NOMO-1 treated with dmso at 0.1 percent for 144 hours (cell line): Measurements from ENCODE around the gene TSPYL1.
A peak's percentile ranks its signal among the peaks of the same experiment; 100 is the strongest.
"Not testable (repeated sequence)": the region's sequence is repeated elsewhere in the genome, so short reads cannot be mapped to it uniquely, and the experiment has no call there.

ENCODE experiments used
- DNase-seq: peaks from one replicate; lab custom pipeline; 2025; ENCODE audit not compliant: unreplicated experiment; lab: John Stamatoyannopoulos, UW

TSPYL1 gene

GRCh38 chr6:116279232-116280160 lies at the start of gene TSPYL1:
Gene TSPYL1 (minus strand): TSS chr6:116279930. CDS start chr6:116279830, 100 bp downstream.
- DNase-seq = peak; percentile 92

- DNase-seq = no peak
These were observed 49.4 kb upstream of the TSPYL1 start for GRCh38 chr6:116329156-116329555.

GRCh38 chr6:116328528-116328903 lies 48.8 kb upstream of the TSPYL1 start:
- no peak for DNase-seq

DNA sequence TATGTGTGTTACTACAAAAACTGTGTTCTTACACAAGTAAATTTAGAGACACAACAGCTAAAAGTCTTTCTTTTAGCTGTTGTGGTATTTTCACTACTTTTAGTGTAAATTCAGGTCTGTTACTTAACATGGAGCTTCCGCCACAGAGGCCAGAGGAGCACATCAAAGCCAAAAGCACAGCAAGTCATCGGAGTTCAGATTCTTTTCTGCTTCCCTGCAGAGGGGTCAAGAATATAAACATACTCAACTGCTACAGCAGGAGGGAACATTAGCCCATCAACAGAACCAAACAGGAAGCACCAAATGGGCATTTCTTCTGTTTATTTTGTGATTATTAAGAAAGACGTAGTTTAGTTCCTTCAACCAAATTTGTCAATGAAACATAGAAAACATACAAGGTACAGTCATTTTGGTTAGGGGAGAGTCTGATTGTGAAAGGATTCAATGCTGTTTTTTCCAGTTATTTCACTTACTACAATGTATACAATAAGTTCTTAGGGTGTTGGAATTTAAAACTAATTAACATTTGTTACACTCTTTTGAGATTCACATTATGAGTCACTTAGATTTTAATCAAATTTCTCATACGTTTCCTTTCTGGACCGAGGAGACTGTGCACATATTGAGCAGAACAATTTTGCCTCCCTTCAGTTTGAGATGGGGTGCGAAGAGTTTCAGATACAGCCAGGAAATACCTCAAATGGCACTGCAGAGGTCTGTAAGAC lies 48.2 kb upstream of the TSPYL1 start:
- no peak for DNase-seq

DNA sequence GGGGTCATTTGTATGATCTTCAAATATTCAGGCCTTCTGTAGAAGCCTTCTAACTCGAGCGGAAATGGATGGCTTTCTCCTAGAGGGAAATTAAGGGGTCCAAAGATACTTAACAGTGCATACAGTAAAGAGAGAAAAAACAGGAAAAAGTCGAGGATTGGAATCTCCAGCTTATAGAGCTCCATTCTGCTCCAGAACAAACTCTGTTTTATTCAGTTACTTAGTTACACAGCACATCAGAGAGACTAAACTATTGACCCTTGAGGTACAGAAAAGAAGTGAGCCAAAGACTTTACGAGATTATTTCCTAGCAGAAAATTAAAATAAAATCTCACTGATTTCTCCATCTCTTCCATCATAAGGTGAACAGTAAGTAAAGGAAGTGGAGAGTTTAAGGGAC lies 47.3 kb upstream of the TSPYL1 start:
- DNase-seq = no peak

DNA sequence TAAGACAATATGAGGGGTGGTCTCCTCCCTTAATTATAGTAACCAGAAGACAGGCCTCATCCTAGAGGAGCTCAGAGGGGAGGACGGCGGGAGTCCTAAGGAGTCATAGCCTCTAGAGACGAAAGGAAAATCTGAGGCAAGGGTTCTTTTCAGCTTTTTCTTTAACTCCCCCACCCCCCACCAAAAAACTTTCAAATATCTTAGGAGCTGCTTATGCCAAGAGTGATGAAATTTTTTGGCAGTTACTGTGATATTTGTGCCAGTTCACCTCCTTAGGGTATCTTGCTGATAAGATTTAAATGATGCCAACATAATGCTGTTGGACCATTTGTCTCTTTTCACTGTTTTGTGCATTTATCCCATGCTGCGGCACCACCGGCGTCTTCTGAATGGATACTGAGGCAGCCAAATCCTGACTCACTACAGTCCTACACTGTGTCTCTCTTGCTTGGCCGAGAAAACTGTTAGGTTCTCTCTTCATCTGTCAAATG lies 46.5 kb upstream of the TSPYL1 start:
- no peak for DNase-seq

GRCh38 chr6:116325634-116326132 lies 46.0 kb upstream of the TSPYL1 start:
- not testable (repeated sequence) for DNase-seq

- no peak for DNase-seq
These were observed 44.1 kb upstream of the TSPYL1 start for GRCh38 chr6:116323863-116324262.

GRCh38 chr6:116321933-116322332 lies 42.2 kb upstream of the TSPYL1 start:
- DNase-seq = not testable (repeated sequence)

- no peak for DNase-seq
These were observed 37.2 kb upstream of the TSPYL1 start for GRCh38 chr6:116316772-116317467.

GRCh38 chr6:116314878-116315277 lies 35.1 kb upstream of the TSPYL1 start:
- peak; percentile 68 for DNase-seq

DNA sequence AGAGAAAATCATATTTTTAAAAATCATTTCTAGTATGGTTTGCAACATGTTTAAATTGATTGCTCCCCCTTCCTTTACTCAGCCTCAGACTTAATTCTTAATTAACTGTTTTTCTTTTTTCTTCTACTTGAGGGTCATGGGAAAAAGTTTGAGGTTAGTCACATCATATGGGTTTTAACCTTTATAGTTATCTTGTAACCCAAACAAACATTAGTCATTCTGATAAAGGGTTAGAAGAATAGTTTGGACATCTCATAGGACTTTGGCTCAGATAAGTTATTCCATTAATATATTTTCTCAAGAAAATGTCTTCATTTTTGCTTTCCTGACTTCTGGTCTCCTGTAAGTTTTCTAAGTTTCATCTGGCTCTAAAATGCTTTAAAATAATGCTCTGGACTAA lies 34.5 kb upstream of the TSPYL1 start:
- DNase-seq = no peak

DNA sequence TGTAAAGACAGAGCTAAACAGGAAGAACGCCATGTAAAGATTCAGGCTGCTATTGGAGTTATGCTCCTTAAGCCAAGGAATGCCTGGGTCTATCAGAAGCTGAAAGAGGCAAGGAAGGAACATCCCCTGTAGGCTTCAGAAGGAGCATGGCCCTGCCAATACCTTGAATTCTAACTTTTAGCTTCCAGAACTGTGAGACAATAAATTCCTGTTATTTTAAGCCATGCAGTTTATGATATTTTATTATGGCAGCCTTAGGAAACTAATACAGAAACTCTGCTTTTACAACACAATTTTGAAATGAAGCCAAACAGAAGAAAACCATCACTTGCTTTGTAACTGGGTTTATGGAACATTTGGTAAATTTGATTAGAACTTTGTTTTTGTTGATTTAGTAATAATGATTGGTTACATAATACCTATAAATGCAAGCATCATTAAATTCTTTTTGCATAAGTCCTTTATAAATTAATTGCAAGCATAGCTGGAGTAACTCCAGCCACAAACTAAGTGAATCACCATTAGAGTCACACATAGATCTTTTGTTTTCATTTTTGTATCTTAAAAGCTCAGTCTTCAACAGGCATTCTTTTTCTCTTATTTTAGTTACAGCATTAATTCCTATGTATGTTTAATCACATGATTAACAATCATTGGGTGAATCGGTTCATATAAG lies 33.5 kb upstream of the TSPYL1 start:
- DNase-seq = no peak

DNA sequence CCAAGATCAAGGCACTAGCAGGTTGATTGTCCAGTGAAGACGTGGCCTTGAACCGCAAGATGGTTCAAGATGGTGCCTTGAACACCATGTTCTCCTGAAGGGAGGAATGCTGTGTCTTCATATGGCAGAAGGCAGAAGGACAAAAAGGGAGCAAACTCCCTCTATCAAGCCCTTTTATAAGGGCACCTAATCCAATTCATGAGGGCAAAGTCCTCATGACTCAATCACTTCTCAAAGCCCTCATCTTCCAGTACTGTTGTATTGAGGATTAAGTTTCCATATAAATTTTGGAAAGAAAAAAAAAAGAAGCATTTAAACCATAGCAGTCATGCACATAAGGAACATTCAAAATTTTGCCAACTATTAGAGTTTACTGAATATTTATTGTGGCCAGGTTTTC lies 29.9 kb upstream of the TSPYL1 start:
- DNase-seq = no peak

DNA sequence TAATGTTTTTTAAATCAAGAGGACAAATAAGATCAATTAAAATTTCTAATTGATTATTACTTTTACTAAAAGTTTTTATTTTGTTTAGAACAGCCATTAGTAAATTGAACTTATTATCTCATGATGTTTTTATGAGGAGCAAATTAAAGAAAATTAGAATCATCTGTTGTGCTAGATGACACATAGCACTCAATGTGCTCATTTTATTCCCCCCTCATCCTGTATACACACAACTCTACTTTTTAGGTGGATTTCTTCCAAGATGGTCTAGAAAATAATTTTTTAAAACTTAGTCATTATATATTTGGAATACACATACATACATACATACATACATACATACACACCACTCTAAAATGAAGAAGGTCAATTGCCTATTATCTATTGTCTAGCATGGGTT lies 29.3 kb upstream of the TSPYL1 start:
- no peak for DNase-seq

GRCh38 chr6:116307633-116308032 lies 27.9 kb upstream of the TSPYL1 start:
- DNase-seq = no peak

DNA sequence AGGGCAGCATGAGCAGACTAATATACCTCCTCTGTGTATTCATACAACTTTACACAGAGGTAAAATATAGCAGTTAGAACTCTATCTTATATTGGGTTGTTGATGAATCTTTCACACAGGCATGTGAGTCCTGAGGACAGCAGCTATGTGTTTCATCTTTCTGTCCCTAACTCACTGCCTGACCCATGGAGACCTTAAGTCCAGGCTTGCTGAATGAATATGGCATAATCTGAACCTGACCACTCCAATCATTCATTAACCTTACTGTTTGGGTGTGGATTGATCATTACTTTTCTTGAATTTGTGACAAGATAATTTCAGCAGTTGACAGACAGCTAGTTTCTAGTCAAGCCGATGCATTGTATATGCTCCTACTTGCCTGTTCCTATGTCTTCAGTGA lies 27.3 kb upstream of the TSPYL1 start:
- no peak for DNase-seq

DNA sequence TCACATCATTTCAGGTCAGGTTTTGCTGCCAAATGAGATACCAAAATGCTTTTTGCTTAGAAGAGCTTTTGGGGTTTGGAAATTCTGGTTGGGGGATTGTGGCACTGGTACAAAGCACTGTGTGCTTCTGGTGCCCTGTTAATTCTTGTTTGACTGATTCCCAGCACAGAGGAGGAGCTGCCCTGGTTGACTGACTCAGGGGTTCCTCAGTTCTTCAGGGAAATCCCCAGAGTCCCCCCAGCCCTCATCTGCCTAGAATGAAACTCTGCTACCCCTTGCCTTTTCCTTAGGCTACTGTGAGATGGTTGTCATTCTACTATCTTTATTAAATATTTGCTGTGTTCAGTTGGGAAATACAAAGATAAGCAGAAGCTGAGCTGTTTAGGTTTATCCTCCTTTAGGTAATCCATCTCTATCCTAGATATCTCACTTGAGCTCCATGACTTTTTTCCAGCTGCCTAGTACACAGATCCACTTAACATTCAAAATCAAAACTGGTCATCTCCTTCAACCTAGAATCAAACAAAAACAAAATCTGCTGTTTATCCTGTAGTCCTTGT lies 24.9 kb upstream of the TSPYL1 start:
- no peak for DNase-seq

DNA sequence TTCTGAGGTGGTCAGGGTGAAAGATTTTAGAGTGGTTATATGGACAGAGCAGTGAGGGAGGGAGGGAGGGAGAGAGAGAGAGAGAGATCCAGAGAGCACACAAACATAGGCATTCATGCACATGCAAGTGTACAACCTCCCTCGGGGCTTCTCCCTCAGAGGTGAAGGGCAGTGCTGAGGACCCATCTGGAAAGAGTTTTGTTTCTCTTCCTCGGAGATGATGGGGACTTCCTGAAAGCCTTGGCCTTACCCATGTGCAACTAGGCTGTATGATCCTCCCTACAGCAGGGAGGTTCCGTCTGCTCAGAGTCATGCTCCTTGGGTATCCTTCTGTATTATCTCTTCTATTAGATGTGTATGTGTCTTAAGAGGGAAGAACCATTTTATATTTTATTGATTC lies 21.4 kb upstream of the TSPYL1 start:
- DNase-seq = no peak

GRCh38 chr6:116300566-116300965 lies 20.8 kb upstream of the TSPYL1 start:
- DNase-seq = no peak
